Prostate gland (tissue), 2 donors: ENCODE measurements around the gene RRN3.
"Not testable (repeated sequence)": the region's sequence is repeated elsewhere in the genome, so short reads cannot be mapped to it uniquely, and the experiment has no call there.

Source experiments
- CTCF ChIP-seq, 4 experiments: fragments of 200-600 bp in 2 of 4; fragments of 450-650 bp in 2 of 4; sonication (generic) in 2 of 4; IDR thresholded peaks; 1 replicate in 3 of 4; 2 replicates in 1 of 4; pipeline ENCODE4 v1.5.1; 2016 to 2019; ENCODE audit warnings: antibody characterized with exemption in 4 of 4, mild to moderate bottlenecking in 2 of 4, moderate library complexity in 2 of 4
- POLR2A ChIP-seq: fragments of 450-650 bp; IDR thresholded peaks from one replicate; pipeline ENCODE4 v1.6.1; 2016; ENCODE audit warnings: antibody characterized with exemption, mild to moderate bottlenecking

GRCh38 chr16:15142891-15143600, 49.0 kb upstream of the RRN3 start:
- not testable (repeated sequence) for TF ChIP-seq CTCF (IDR thresholded peaks at IDR 0.05); POLR2A
